Measurements from ENCODE around the gene HGFAC.

The HGFAC gene

DNA sequence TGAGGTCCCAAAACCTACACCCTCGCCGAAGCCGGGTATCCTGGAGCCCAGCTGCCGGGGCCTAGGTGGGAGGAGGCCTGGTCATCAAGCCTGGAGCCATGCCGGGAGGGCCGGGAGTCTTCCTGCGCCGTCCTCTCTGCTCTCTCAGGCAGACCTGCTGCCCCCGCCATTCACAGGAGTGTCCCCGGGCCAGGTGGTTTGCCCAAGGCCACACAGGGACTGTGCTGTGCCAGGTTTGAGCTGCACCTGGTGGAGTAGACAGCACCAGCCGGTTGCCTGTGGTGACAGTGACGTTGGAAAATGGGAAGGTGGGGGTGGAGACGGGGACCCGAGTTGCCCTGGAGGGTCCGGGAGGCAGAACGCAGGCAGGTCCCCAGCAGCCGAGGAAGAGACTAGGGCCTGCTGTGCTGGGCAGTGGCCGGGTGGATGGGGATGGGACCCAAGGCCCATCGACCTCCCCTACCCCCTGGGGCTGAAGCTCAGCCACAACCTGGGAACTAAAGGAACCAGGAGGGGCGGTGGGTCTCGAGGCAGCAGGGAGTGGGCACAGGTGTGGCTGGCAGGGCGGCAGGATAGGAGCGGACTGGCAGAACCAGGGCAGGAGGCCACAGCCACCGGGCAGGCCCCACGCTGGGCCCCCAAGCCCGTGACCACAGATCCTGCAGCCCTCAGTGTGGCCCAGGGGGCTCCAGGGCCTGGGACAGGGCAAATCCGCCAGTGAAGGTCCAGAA, 30.8 kb downstream of the HGFAC start:
- no peak for DNase-seq (ENCODE audit: low spot score)

DNA sequence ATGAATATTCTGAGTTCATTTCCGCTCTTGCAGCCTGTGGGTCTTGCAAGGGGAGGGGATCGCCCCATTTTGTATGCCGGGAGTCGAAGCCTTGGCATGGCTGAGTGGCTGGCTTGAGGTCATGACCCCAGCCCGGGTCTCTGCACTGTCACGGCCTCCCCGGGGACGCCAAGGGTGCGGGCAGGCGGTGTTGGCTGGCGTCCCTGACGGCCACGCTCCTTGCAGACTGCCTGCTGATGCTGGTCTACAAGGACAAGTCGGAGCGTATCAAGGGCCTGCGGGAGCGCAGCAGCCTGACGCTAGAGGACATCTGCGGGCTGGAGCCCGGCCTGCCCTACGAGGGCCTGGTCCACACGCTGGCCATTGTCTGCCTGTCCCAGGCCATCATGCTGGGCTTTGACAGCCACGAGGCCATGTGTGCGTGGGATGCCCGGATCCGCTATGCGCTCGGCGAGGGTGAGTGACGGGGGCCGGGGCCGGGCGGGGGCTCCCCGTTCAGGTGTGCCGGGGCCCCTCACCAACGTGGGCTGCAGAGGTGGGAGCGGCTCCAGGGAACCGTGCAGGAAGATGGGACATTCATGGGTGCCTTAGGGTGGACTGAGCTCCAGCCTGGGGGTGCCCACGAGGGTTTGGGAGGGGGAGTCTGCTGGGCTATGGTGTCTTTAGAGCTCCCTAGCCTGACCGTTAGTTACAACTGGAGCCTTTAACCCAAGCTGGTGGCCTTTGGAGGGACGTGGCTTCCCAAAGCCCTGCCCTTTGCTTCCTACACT, 31.6 kb downstream of the HGFAC start:
- Histone ChIP-seq H3K9me3 (ENCODE audit: severe bottlenecking) (no peaks in the 10 kb centered on the region), H3K27ac (ENCODE audit: poor library complexity, severe bottlenecking) (no peak overlapping the region), H3K4me1 (ENCODE audit: insufficient read depth, poor library complexity, severe bottlenecking) (peaks cover 4% of the 10 kb centered on the region), H3K27me3 (ENCODE audit: insufficient read depth, poor library complexity, severe bottlenecking) (peaks cover 8% of the 10 kb centered on the region), H3K4me3 (ENCODE audit: severe bottlenecking) (no peak overlapping the region), H3K36me3 (ENCODE audit: low read depth) (no peaks in the 10 kb centered on the region)
- TF ChIP-seq, protein P1, sequence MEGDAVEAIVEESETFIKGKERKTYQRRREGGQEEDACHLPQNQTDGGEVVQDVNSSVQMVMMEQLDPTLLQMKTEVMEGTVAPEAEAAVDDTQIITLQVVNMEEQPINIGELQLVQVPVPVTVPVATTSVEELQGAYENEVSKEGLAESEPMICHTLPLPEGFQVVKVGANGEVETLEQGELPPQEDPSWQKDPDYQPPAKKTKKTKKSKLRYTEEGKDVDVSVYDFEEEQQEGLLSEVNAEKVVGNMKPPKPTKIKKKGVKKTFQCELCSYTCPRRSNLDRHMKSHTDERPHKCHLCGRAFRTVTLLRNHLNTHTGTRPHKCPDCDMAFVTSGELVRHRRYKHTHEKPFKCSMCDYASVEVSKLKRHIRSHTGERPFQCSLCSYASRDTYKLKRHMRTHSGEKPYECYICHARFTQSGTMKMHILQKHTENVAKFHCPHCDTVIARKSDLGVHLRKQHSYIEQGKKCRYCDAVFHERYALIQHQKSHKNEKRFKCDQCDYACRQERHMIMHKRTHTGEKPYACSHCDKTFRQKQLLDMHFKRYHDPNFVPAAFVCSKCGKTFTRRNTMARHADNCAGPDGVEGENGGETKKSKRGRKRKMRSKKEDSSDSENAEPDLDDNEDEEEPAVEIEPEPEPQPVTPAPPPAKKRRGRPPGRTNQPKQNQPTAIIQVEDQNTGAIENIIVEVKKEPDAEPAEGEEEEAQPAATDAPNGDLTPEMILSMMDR (IDR thresholded peaks at IDR 0.05; ENCODE audit: poor library complexity, severe bottlenecking) = no peak
- no peak for DNase-seq (ENCODE audit: low spot score)
- peak; percentile 18; the same call in 1 of the 3 replicates for ATAC-seq (ENCODE audit: low read depth)

More for the DNA sequence above, 30.8 kb downstream of the HGFAC start:
- H3K4me1 ChIP-seq (ENCODE audit: insufficient read depth, poor library complexity, severe bottlenecking) = peaks cover 4% of the 10 kb centered on the region
- no peaks in the 10 kb centered on the region for H3K9me3 ChIP-seq (ENCODE audit: severe bottlenecking)
- H3K27me3 ChIP-seq (ENCODE audit: insufficient read depth, poor library complexity, severe bottlenecking) = peaks cover 8% of the 10 kb centered on the region
- H3K4me3 ChIP-seq (ENCODE audit: severe bottlenecking) = no peak overlapping the region
- TF ChIP-seq, protein P1 (IDR thresholded peaks at IDR 0.05; ENCODE audit: poor library complexity, severe bottlenecking) = no peak
- ATAC-seq (ENCODE audit: low read depth) = no peak
- H3K27ac ChIP-seq (ENCODE audit: poor library complexity, severe bottlenecking) = no peak overlapping the region
- H3K36me3 ChIP-seq (ENCODE audit: low read depth) = no peaks in the 10 kb centered on the region

DNA sequence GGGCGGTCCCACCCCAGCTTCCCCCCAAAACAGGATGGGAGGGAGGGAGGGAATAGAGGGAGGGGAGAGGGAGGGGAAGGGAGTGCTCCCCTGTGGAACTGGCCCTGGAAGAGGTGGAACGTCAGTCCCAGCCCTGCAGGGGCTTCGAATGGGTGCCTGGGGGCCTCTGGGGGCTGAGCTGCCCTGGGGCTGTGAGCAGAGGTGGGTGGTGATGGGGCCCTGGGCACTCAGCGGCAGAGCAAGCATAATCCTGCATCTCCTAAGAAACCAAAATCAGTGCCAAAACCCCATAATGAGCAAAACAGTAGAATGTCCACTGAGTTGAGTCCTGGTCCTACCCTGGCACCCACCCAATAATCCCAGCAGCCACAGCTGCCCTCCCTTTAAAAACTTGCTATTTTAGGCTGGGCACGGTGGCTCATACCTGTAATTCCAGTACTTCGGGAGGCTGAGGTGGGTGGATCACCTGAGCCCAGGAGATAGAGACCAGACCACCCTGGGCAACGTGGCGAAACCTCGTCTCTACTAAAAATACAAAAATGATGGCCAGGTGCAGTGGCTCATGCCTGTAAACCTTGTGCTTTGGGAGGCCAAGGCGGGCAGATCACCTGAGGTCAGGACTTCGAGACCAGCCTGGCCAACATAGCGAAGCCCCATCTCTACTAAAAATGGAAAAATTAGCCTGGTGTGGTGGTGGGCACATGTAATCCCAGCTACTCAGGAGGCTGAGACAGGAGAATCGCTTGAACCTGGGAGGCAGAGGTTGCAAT, 32.4 kb downstream of the HGFAC start:
- TF ChIP-seq, protein P1 (IDR thresholded peaks at IDR 0.05; ENCODE audit: poor library complexity, severe bottlenecking) = no peak
- no peaks in the 10 kb centered on the region for H3K9me3 ChIP-seq (ENCODE audit: severe bottlenecking)
- H3K4me1 ChIP-seq (ENCODE audit: insufficient read depth, poor library complexity, severe bottlenecking) = peaks cover 4% of the 10 kb centered on the region
- no peak for DNase-seq (ENCODE audit: low spot score)
- H3K36me3 ChIP-seq (ENCODE audit: low read depth) = no peaks in the 10 kb centered on the region
- ATAC-seq (ENCODE audit: low read depth) = no peak
- peaks cover 8% of the 10 kb centered on the region for H3K27me3 ChIP-seq (ENCODE audit: insufficient read depth, poor library complexity, severe bottlenecking)
- H3K27ac ChIP-seq (ENCODE audit: poor library complexity, severe bottlenecking) = no peak overlapping the region
- H3K4me3 ChIP-seq (ENCODE audit: severe bottlenecking) = no peak overlapping the region

DNA sequence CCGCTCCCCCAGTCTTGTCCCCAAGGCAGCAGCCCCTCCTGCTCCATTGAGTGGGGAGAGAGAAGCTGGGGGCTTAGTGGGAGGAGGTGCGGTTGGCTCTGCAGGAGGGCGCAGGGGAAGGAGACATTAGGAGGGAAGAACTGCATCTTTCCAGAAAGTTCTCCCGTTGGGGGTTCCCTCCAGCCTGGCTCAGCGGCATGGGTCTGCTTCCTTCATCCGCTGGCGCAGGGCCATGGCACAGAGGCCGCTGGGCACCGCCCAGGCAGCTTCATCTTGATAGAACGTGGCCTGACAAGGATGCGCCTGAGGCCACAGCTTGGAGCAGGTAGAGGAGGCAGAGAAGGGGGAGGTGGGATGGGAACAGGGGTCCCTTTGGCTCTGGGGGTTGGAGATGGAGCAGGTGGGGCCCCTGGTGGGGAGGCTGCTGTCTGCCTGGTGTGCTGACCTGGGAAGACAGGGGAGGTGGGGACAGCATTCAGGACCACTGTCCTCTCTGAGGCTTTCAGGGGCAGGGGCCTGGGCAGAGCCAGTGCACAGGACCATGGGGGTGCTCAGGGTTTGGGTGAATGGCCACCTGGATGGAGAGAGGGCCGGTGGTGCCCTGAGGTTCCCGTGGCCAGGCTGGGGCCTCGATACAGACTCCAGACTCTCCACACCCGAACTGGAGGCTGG, 33.4 kb downstream of the HGFAC start:
- DNase-seq (ENCODE audit: low spot score) (no peak), ATAC-seq (ENCODE audit: low read depth) (no peak)
- TF ChIP-seq, protein P1 (IDR thresholded peaks at IDR 0.05; ENCODE audit: poor library complexity, severe bottlenecking) = no peak
- Histone ChIP-seq H3K4me3 (ENCODE audit: severe bottlenecking) (no peak overlapping the region), H3K36me3 (ENCODE audit: low read depth) (no peaks in the 10 kb centered on the region), H3K9me3 (ENCODE audit: severe bottlenecking) (no peaks in the 10 kb centered on the region), H3K27me3 (ENCODE audit: insufficient read depth, poor library complexity, severe bottlenecking) (peaks cover 8% of the 10 kb centered on the region), H3K27ac (ENCODE audit: poor library complexity, severe bottlenecking) (no peak overlapping the region), H3K4me1 (ENCODE audit: insufficient read depth, poor library complexity, severe bottlenecking) (peaks cover 4% of the 10 kb centered on the region)
